ENCODE measurements around the gene TMEM259.
A peak's percentile ranks its signal among the peaks of the same experiment; 100 is the strongest.

Gene TMEM259

DNA sequence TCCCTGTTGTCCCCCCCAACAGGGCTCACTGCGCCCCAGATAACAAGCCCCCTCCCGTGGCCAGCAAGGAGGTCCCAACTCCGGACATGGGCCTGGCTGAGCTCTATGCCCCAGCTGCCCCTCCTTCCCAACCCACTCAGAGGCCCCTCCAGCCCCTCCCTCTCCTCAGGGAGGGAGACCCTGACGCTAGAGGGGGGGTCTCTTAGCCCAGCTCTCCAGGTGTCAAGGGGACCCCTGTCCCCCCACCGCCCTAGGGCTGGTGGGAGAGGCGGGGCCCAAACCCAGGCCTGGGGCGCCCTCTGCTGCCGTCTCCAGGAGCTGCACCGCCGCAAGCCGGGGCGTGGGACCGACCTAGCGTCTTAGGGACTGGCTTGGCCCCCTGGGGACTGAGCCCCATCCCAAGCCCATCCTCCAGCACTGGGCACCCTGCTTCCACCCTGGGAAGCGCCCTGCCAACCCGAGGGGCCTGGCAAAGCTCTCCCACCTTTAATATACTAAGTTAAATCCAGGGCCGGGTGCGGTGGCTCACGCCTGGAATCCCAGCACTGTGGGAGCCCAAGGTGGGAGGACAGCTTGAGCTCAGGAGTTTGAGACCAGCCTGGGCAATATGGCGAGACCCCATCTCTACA lies 19.3 kb downstream of the TMEM259 start:
- peak; percentile 27 for DNase-seq

GRCh38 chr19:1000591-1001537 lies 20.1 kb downstream of the TMEM259 start:
- no peak for DNase-seq

GRCh38 chr19:1000095-1000494 lies 20.8 kb downstream of the TMEM259 start, which contains the start of gene GRIN3B:
GRIN3B (plus strand) TSS chr19:1000419; CDS start chr19:1000438, 19 bp downstream.
- peak; percentile 55 for DNase-seq

GRCh38 chr19:999379-999719 lies 21.6 kb downstream of the TMEM259 start:
- DNase-seq, result no peak

DNA sequence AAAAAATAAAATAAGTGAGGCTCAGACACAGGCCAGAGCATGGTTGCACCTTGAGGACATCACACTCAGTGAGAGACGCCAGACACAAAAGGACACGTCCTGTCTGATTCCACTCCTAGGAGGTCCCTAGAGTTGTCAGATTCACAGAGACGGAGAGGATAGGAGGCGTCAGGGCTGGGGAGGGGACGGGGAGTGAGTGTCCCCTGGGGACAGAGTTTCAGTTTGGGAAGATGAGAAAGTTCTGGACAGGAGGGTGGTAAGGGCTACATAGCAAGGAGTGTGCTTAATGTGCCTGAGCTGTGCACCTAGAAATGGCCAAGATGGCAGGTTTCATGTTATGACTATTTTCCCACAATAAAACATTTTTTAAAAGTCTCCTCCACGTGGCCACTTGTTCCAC lies 22.9 kb downstream of the TMEM259 start:
- DNase-seq, result no peak

GRCh38 chr19:996051-996838 lies 24.7 kb downstream of the TMEM259 start:
- peak; percentile 63 for DNase-seq

DNA sequence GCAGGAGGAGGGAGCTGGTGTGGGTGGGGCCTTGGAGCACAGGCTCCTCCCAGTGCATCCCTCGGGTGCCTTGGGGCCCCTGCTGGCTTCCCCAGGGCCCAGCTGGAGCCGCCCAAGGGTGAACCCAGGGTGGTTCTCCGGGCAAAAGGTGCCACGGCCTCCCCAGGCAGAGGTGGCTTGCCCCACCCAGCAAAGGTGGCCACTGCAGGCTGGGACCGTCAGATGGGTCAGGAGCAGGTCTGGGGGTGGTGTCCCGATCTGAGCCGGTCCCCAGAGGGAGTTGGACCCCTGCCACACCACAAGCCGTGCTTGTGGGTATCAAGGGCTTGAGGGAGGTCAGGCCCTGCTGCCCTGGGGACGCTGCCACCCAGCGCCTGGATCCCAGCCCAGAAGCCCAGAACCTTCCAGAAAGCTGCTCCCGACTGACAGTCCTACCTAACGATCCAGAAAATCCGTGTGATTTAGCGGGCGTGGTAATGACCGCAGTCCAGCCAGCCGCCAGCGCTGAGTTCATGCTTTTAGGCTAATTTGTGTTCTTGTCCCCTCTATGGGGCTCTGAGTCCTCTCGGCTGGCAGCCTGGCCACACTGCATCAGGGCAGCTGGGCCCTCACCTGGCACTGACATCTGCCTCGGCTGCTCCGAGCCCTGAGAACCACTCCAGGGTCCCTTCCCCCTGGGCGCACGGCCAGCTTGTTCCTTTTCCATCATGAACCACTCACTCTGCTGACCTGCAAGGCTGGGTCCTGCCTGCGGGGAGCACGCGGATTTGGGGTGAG lies 25.7 kb downstream of the TMEM259 start:
- no peak for DNase-seq

- DNase-seq, result no peak
These were observed 26.4 kb downstream of the TMEM259 start for GRCh38 chr19:994516-994915.

DNA sequence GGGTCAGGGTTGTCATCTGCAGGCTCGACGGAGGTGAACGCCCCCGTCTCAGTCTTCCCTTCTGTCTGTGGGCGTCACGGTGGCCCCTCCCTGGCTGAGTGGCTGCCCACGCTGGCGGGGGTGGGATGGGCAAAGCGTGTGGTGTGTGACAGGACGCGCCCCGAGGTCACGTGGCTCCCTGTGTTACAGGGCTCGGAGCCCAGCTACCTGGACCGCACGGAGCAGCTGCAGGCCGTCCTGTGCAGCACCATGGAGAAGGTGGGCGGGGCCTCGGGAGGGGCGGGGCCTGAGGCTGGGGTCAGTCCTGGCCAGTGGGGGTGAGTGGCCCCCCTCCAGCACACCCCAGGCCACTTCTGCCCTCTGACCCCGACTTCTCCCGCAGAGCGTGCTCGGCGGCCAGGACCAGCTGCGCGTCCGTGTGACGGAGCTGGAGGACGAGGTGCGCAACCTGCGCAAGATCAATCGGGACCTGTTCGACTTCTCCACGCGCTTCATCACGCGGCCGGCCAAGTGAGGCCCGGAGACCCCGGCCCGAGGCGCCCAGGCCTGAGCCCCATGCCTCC lies 27.0 kb downstream of the TMEM259 start:
- DNase-seq, result no peak

DNA sequence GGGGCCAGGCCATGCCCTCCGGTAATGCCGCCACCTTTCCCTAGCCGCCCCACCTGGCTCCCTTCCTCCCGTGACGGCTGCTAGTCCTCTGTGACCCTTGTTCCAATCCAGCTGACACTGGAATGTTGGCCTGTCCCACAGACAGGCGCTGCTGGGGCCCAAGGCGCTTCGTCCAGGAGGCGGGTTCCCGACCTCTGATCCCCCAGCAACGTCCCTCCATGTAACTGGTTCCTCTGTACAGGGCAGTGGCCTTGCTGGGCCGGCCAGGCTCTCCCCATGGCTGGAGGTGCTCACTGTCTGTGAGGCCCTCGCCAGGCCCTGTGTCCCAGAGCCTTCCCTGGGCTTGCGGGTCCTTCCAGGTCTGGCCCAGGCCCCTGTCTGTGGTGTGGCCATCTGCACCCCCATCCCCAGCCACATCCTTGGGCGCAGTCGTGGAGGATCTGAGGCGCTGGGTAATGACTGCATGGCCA lies 27.5 kb downstream of the TMEM259 start:
- DNase-seq, result no peak

DNA sequence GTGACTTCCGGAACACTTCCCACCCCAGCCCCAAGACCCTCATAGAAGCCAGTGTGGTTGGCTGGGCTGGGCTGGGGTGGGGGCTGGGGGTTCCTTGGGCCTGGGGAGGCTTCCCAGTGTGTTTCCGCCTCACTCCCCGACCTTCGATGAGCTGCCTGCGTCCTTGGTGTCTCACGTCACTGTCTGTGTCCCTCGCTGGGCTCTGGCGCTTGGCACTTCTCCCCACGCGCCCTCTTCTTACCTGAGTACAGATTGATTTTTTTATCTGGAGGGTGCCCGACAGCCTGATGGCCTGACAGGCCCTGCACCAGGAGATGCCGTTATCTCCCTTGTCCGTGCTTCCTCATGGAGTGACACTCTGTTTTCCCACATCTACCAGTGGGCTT lies 28.3 kb downstream of the TMEM259 start:
- DNase-seq, result no peak

DNA sequence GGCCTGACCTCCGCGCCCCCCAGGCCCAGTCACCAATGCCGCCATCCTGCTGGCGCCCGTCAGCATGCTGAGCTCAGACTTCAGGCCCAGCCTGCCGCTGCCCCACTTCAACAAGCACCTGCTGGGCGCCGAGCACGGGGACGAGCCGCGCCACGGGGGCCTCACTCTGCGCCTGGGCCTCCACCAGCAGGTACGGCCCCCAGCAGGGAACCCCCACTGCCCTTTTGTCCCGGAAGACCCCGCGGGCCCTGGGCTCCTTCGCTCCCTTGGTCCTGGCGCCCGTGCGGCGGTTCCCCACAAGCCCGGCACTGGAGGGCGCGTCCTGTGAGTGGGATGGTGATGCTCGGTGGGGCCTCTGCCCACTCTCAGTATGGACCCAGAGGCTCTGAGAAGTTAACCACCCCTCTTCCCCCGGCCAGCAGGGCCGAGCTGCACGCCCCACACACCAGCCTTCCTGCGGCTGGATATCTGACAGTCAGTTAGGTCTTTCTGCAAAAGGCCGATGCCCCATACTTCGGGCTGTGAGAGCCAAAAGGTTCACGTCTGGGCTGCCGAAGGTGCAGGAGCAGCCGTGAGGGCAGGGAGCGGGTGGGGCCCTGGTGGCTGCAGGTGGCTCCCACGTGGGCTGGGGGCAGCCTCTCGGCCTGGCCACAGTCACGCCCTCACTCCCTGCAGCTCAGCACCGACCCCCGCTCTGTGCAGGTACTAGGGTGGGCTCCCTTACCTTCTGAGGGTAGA lies 28.8 kb downstream of the TMEM259 start:
- DNase-seq, result no peak

DNA sequence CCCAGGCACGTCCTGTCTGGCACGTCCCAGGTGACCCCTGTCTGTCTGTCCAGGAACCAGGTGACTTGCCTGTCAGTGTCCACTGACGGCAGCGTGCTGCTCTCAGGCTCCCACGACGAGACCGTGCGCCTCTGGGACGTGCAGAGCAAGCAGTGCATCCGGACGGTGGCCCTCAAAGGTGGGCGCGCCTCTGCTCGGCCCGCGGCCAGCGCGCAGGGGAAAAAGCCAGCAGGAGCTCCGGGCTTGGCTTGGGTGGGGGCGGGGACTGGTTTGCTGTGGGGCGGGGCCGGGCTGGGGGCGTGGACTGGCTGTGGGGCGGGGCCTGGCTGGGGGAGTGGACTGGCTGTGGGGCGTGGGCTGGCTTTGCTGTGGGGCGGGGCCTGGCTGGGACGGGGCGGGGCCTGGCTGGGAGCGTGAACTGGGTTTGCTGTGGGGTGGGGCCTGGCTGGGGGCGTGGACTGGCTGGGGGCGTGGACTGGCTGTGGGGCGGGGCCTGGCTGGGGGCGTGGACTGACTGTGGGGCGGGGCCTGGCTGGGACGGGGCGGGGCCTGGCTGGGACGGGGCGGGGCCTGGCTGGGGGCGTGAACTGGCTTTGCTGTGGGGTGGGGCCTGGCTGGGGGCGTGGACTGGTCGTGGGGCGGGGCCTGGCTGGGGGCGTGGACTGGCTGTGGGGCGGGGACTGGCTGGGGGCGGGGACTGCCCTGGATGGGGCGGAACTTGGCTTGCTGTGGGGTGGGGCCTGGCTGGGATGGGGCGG lies 29.6 kb downstream of the TMEM259 start:
- peak; percentile 27 for DNase-seq

- DNase-seq, result no peak
These were observed 30.2 kb downstream of the TMEM259 start for GRCh38 chr19:990746-991145.

DNA sequence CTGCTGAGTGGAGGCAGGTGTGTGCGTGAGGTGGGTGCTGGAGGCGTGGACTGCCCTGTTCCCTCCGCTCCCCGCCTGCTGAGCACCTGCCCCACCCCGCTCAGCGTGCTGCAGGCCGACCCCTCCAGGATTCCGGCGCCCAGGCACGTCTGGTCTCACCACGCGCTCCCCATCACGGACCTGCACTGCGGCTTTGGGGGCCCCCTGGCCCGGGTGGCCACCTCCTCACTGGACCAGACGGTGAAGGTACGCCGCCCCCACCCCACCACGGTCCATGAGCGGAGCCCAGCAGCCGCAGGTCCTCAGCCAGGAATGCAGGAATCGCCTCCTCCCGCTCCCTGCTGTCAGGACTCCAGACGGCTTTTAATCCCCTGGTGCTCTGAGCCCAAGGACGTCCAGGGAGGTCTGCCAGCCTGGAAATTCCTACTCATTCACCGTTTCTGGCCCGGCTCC lies 30.8 kb downstream of the TMEM259 start:
- no peak for DNase-seq

DNA sequence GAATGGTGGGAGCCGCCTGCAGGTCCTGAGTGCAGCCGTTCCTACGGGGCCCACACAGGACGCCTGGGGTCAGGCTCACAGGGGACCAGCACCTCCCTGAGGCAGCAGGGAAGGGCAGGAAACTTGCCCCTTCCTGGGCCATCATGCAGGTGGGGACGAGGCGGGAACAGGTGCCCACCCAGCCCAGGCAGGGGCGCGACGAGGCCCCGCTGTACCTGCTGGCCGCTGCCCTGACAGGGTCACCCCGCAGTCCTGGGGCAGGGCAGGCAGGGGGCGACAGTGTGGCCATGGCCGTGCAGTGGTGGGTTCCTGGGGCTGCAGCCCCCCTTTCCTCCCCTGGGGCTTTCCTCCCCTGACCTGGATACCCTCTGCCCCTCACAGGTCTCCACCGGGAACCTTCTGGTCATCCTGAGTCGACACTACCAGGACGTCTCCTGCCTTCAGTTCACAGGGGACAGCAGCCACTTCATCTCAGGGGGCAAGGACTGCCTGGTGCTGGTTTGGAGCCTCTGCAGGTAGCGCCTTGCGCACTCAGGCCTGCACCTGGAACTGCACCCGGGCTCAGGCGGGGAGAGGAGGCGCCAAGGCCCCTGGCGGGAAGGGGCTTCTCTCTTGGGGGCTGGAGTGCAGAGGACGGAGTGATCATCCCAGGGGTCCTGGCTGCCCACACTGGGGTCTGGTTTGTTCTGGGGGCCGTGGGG lies 31.4 kb downstream of the TMEM259 start:
- no peak for DNase-seq

DNA sequence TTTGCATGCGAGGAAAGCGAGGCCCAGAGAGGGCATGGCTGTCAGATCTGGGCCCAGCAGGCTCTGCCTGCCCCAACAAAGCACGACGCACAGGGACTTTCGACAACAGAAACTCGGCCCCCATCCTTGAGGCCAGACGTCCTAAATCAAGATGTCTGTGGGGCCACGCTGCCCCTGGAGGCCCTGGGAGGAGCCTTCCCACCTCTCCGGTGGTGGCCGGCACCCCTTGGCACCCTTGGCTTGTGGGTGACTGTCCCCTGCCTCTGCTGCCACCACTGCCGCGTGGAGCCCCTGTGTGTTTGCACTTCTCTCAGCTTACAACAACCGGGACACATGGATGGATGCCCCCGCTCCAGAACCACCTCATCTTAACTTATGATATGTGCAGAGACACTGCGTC lies 32.4 kb downstream of the TMEM259 start:
- DNase-seq, result no peak

GRCh38 chr19:988081-988480 lies 32.8 kb downstream of the TMEM259 start:
- no peak for DNase-seq

GRCh38 chr19:986083-986482 lies 34.8 kb downstream of the TMEM259 start:
- DNase-seq, result no peak

Measured in fibroblast of skin of back (primary cell).